ENCODE data around the gene RUSC1.

GRCh38 chr1:155308493-155309422 is 11.9 kb upstream of the RUSC1 start, which contains the start of gene FDPS:
- TF ChIP-seq, protein P1, sequence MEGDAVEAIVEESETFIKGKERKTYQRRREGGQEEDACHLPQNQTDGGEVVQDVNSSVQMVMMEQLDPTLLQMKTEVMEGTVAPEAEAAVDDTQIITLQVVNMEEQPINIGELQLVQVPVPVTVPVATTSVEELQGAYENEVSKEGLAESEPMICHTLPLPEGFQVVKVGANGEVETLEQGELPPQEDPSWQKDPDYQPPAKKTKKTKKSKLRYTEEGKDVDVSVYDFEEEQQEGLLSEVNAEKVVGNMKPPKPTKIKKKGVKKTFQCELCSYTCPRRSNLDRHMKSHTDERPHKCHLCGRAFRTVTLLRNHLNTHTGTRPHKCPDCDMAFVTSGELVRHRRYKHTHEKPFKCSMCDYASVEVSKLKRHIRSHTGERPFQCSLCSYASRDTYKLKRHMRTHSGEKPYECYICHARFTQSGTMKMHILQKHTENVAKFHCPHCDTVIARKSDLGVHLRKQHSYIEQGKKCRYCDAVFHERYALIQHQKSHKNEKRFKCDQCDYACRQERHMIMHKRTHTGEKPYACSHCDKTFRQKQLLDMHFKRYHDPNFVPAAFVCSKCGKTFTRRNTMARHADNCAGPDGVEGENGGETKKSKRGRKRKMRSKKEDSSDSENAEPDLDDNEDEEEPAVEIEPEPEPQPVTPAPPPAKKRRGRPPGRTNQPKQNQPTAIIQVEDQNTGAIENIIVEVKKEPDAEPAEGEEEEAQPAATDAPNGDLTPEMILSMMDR (IDR thresholded peaks at IDR 0.05; ENCODE audit: insufficient read depth, low read length, poor library complexity, severe bottlenecking), result no peak
- no peak for TF ChIP-seq EZH2phosphoT487 (conservative IDR thresholded peaks at IDR 0.05; ENCODE audit: low read length)

All from SU-DHL-6 (cell line).